K562 (cell line): ENCODE results near the gene BASP1. TPM values are rescaled to one million over a fixed set of nuclear protein-coding genes. Genes with fewer than 3 reads are reported as not detected.

Experiments used
- ATAC-seq: fragments of 200-7000 bp; cut with Tn5 transposase; 3 replicates; pipeline ENCODE4 v1.9.1; 2020; ENCODE audit warnings: moderate library complexity
- BruUV-seq: library from RNA; stranded (reverse); fragments of 400-500 nt; replicated peaks from 2 replicates; lab custom pipeline; 2021; lab: Mats Ljungman, UMichigan
- CTCF ChIA-PET: fragments of 300-600 bp; formaldehyde crosslinking; extraction: SDS; loops from one replicate; lab custom pipeline; 2021; ENCODE audit warnings: low intra/inter-chr PET ratio; lab: Yijun Ruan, JAX
- POLR2A ChIA-PET: fragments of 300-600, 350-650 bp; sonication (Branson Sonifier 250); formaldehyde crosslinking; extraction: SDS; loops from one replicate; lab custom pipeline; 2021; ENCODE audit warnings: antibody characterized with exemption, inconsistent platforms; lab: Yijun Ruan, JAX
- DNase-seq, 4 experiments: peaks; one replicate each; pipeline versions ENCODE4 v3.0.0 to v3.0.0-alpha.2; 2011 to 2018; ENCODE audit warnings: low spot score in 3 of 4, mixed read lengths in 3 of 4; ENCODE audit errors: extremely low read depth in 1 of 4
- FAIRE-seq: peaks from 2 replicates; lab custom pipeline; 2011; peaks lifted over from hg19 to GRCh38; lab: Jason Lieb, UNC
- H2AFZ ChIP-seq: 2 replicates; pipeline ENCODE4 v1.6.0; 2011; ENCODE audit warnings: low read depth, low read length, control low read depth, inconsistent platforms
- H3K27ac ChIP-seq: fragments of 200-600 bp; 3 replicates; pipeline ENCODE4 v1.8.0; 2011; ENCODE audit warnings: low read depth, mild to moderate bottlenecking, control low read depth, inconsistent platforms, low read length, moderate library complexity, mixed read lengths; ENCODE audit errors: extremely low read depth
- H3K27me3 ChIP-seq, 2 experiments: fragments of 300-600 bp in 1 of 2; 2 replicates in 1 of 2; 3 replicates in 1 of 2; pipeline versions ENCODE4 v1.6.0 to v1.8.0; 2011; ENCODE audit warnings: inconsistent platforms in 2 of 2, low read length in 2 of 2, mild to moderate bottlenecking in 1 of 2, mixed read lengths in 1 of 2, moderate library complexity in 1 of 2; ENCODE audit not compliant: control insufficient read depth in 2 of 2, insufficient read depth in 2 of 2
- H3K36me3 ChIP-seq: fragments of 300-600 bp; 3 replicates; pipeline ENCODE4 v1.8.0; 2011; ENCODE audit warnings: mild to moderate bottlenecking, low read length, inconsistent platforms; ENCODE audit not compliant: control insufficient read depth, insufficient read depth
- H3K4me1 ChIP-seq, 2 experiments: fragments of 200-600 bp in 1 of 2; replicated peaks in 1 of 2; 2 replicates in 1 of 2; 3 replicates in 1 of 2; pipeline versions ENCODE4 v1.5.1 to v1.8.0; 2011; ENCODE audit warnings: inconsistent platforms in 2 of 2, low read length in 2 of 2, mild to moderate bottlenecking in 1 of 2, mixed read lengths in 1 of 2, moderate library complexity in 1 of 2; ENCODE audit not compliant: control insufficient read depth in 2 of 2, insufficient read depth in 2 of 2
- H3K4me2 ChIP-seq: 2 replicates; pipeline ENCODE4 v1.6.1; 2011; ENCODE audit warnings: low read length, control low read depth, inconsistent platforms, mixed read lengths; ENCODE audit not compliant: insufficient read depth
- H3K4me3 ChIP-seq: fragments of 200-600 bp; sonication (generic), shearing (Covaris generic); 2 replicates; pipeline ENCODE4 v1.5.1; 2016; ENCODE audit warnings: control low read depth, inconsistent platforms
- H3K79me2 ChIP-seq: fragments of 200-600 bp; 3 replicates; pipeline ENCODE4 v1.8.0; 2011; ENCODE audit warnings: low read length, inconsistent platforms; ENCODE audit not compliant: control insufficient read depth, insufficient read depth
- H3K9ac ChIP-seq, 2 experiments: 2 replicates each; pipeline versions ENCODE4 v1.6.0 to v1.6.1; 2011; ENCODE audit warnings: low read depth in 2 of 2, low read length in 2 of 2, control low read depth in 1 of 2, inconsistent platforms in 1 of 2, mild to moderate bottlenecking in 1 of 2, mixed read lengths in 1 of 2; ENCODE audit not compliant: insufficient read depth in 1 of 2
- H3K9me1 ChIP-seq: one replicate; pipeline ENCODE4 v1.6.0; 2011; ENCODE audit warnings: inconsistent platforms, mild to moderate bottlenecking, low read length, moderate library complexity; ENCODE audit not compliant: control insufficient read depth, insufficient read depth
- H3K9me3 ChIP-seq: replicated peaks from 2 replicates; pipeline ENCODE4 v1.5.1; 2011; ENCODE audit warnings: low read depth, low read length, inconsistent platforms; ENCODE audit not compliant: control insufficient read depth, insufficient read depth
- H4K20me1 ChIP-seq: replicated peaks from 2 replicates; pipeline ENCODE4 v1.6.1; 2011; ENCODE audit warnings: low read length, inconsistent platforms, mixed read lengths; ENCODE audit not compliant: control insufficient read depth, insufficient read depth
- FOXM1 ChIP-seq, 2 experiments: fragments of 450-650 bp in 1 of 2; sonication (generic) in 1 of 2; formaldehyde crosslinking in 1 of 2; IDR thresholded peaks; 2 replicates each; pipeline versions ENCODE4 v1.6.1 to v1.9.0; 2017 to 2022; ENCODE audit warnings: low read depth in 2 of 2, mild to moderate bottlenecking in 2 of 2, missing genetic modification reagents in 1 of 2, moderate library complexity in 1 of 2
- HEY1 ChIP-seq: fragments of 250-450 bp; sonication (Bioruptor Pico); IDR thresholded peaks from 2 replicates; pipeline ENCODE4 v1.5.0; 2020; ENCODE audit warnings: mild to moderate bottlenecking, moderate library complexity, borderline replicate concordance
- PHF21A ChIP-seq: fragments of 450-650 bp; IDR thresholded peaks from 2 replicates; pipeline ENCODE4 v1.6.1; 2017; ENCODE audit warnings: low read depth, borderline replicate concordance
- PKNOX1 ChIP-seq: fragments of 450-650 bp; IDR thresholded peaks from 2 replicates; pipeline ENCODE4 v1.6.1; 2016
- PML ChIP-seq: IDR thresholded peaks from 2 replicates; pipeline ENCODE4 v1.6.1; 2012; ENCODE audit warnings: low read length, inconsistent platforms
- SREBF2 ChIP-seq: sonication (generic); formaldehyde crosslinking; IDR thresholded peaks from 2 replicates; pipeline ENCODE4 v1.4.0; 2020; ENCODE audit warnings: mild to moderate bottlenecking, missing genetic modification reagents
- TCF15 ChIP-seq: fragments of 250-450 bp; sonication (Bioruptor Pico); IDR thresholded peaks from 2 replicates; pipeline ENCODE4 v1.8.0; 2022; ENCODE audit warnings: moderate library complexity, mild to moderate bottlenecking, inconsistent platforms
- XRCC4 ChIP-seq: IDR thresholded peaks from one replicate; pipeline ENCODE4 v1.6.1; 2011; ENCODE audit not compliant: insufficient read depth, insufficient read length; ENCODE audit errors: extremely low read depth
- YBX1 ChIP-seq: fragments of 450-650 bp; IDR thresholded peaks from 2 replicates; pipeline ENCODE4 v1.7.1; 2016; ENCODE audit warnings: mild to moderate bottlenecking
- ZBTB2 ChIP-seq: fragments of 450-650 bp; IDR thresholded peaks from 2 replicates; pipeline ENCODE4 v1.6.1; 2016; ENCODE audit warnings: antibody characterized with exemption
- WGBS: fragments of 100-300 bp; shearing (Covaris generic); methylation state at CpG from one replicate; pipeline ENCODE4 v1.1.6; 2016; ENCODE audit warnings: low coverage, mixed read lengths; ENCODE audit not compliant: insufficient coverage; ENCODE audit errors: missing lambda C conversion rate; 5-methylcytosine and 5-hydroxymethylcytosine counted together
- in situ Hi-C: fragments of 300-500 bp; cut with MboI; formaldehyde crosslinking; loops from 4 replicates; pipeline ENCODE4 v1.15.0; 2018; ENCODE audit warnings: inconsistent platforms, mixed read lengths
- intact Hi-C: fragments of 100-400 bp; cut with micrococcal nuclease; formaldehyde crosslinking; loops from 2 replicates; pipeline ENCODE4 v1.14.2; 2022
- polyA plus RNA-seq, 8 experiments: library from polyadenylated mRNA; depleted of rRNA in 4 of 8; stranded (reverse) in 5 of 8; unstranded in 3 of 8; fragments of >200 nt; fragmentation: Nextera tagmentation in 2 of 8; fragmentation: Illumina TruSeq in 1 of 8; extraction: Ambion mirVana in 2 of 8; extraction: Trizol in 1 of 8; gene quantifications; 2 replicates each; pipeline versions ENCODE4 v1.2.1 to v1.2.3, GENCODE V29; 2011 to 2014; ENCODE audit warnings: inconsistent platforms in 1 of 8, missing spikeins in 1 of 8
- total RNA-seq, 7 experiments: library from RNA; depleted of rRNA in 6 of 7; stranded (reverse); fragments of >200 nt in 6 of 7; fragmentation: Illumina TruSeq in 2 of 7; extraction: Trizol in 2 of 7; gene quantifications; 2 replicates each; pipeline versions ENCODE4 v1.2.1 to v1.2.3, GENCODE V29; 2011 to 2021; ENCODE audit warnings: low replicate concordance in 1 of 7

The BASP1 gene
- total and polyA plus RNA-seq, 9 of the 15 experiments (the other 6 are each of a cell fraction or from before 2014, with no cell fraction given) = 0.22 TPM; not detected in 8

GRCh38 chr5:17172791-17173190 lies 44.6 kb upstream of the BASP1 start:
- POLR2A ChIA-PET = no interaction called here
- 0% methylated on average over 3 of the region's 3 CpGs for WGBS
- FAIRE-seq (no peak), ATAC-seq (no peak), DNase-seq (no peak)
- Histone ChIP-seq H3K36me3 (no peaks in the 10 kb centered on the region), H3K4me2 (no peak overlapping the region), H2AFZ (no peak overlapping the region), H3K79me2 (no peaks in the 10 kb centered on the region), H3K27ac (no peak overlapping the region), H3K9me3 (no peaks in the 10 kb centered on the region), H3K27me3 (no peaks in the 10 kb centered on the region), H3K9me1 (no peaks in the 10 kb centered on the region), H3K9ac (no peak overlapping the region), H3K4me1 (no peaks in the 10 kb centered on the region), H4K20me1 (no peaks in the 10 kb centered on the region), H3K4me3 (no peak overlapping the region)
- intact Hi-C loops (no loop called here), in situ Hi-C loops (no loop called here)
- BruUV-seq = no TSS peak
- CTCF ChIA-PET = no interaction called here
- TF ChIP-seq PHF21A (no peak), TCF15 (no peak), FOXM1 (IDR thresholded peaks at IDR 0.05; ENCODE audit: low read depth) (no peak), FOXM1 (CRISPR knock-in tag; IDR thresholded peaks at IDR 0.05; ENCODE audit: low read depth) (no peak), YBX1 (no peak), HEY1 (no peak), XRCC4 (no peak), ZBTB2 (no peak), SREBF2 (CRISPR knock-in tag) (no peak), PML (no peak), PKNOX1 (no peak)
